Stimulated activated CD4-positive, alpha-beta T cell treated with anti-CD3 and anti-CD28 coated beads, TNF-alpha, amount 100 ng/mL, for 4 hours (primary cell): ENCODE results near the gene LDLRAD1.
"Not testable (repeated sequence)": the region's sequence is repeated elsewhere in the genome, so short reads cannot be mapped to it uniquely, and the experiment has no call there.

ENCODE experiments used
- DNase-seq, 3 experiments: peaks; one replicate each; pipeline ENCODE4 v3.0.0-alpha.2; 2020; ENCODE audit warnings: low read depth in 3 of 3

Gene LDLRAD1

DNA sequence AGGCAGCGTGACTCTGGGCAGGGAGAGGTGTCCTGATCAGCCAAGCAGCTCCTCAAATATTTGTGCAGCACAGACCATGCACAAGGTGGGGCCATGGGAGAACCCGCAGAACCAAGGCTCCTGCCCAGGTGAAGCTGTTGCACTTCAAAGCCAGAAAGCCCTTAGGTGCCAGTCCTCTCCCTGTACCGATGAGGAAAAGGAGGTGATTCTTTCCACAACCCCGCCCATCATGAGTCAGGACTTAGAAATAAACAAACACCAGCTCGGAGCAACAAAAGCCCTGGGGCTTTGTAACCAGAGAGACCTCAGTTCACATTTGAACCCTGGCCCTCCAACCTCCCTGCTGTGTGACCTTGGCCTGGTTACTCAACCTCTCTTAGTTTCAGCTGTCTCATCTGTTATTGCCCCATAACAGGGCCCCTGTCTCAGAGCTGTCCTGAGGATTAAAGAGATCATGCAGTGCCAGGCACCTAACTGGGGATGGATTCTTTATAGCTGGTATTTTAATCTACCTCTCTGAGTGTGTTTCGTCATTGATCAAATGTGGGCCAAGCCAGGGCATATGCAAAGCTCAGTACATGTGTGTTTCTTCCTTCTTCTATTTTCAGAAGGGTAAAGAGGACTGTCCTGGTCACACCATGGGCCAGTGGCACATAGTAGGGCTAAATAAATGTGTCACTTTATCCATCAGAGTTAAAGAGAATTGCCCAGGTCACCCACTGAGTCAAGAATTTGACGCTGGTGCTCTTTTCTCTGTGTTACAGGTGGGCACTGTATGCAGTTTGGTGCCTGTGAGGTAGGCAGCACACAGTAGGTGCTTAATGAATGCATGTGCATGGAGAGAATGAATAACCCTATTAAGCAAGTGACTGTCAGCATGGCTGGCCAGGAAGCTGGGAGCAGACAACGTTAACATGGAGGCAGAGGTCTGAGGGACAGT lies 1.4 kb downstream of the LDLRAD1 start:
- DNase-seq, result no peak

GRCh38 chr1:54014009-54014629 lies 3.9 kb downstream of the LDLRAD1 start:
- no peak for DNase-seq

- DNase-seq, result no peak
These were observed 4.5 kb downstream of the LDLRAD1 start for GRCh38 chr1:54013393-54014008.

- DNase-seq, result no peak
These were observed 5.1 kb downstream of the LDLRAD1 start for GRCh38 chr1:54012863-54013262.

DNA sequence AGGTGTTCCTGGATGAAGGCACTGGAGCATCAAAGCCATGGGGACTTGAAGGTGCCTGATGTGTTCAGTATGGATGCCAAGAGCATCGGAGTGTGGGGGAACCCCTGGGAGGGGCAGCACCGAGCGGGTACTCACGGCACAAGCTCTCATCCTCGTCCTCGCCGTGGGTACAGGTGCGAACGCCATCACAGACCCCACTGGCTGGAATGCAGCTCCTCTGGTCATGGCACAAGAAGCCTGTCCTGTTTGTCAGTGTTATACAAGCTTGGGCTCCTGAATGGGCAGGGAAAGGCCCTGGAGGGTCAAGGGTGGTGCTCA lies 6.0 kb downstream of the LDLRAD1 start:
- DNase-seq, result no peak

DNA sequence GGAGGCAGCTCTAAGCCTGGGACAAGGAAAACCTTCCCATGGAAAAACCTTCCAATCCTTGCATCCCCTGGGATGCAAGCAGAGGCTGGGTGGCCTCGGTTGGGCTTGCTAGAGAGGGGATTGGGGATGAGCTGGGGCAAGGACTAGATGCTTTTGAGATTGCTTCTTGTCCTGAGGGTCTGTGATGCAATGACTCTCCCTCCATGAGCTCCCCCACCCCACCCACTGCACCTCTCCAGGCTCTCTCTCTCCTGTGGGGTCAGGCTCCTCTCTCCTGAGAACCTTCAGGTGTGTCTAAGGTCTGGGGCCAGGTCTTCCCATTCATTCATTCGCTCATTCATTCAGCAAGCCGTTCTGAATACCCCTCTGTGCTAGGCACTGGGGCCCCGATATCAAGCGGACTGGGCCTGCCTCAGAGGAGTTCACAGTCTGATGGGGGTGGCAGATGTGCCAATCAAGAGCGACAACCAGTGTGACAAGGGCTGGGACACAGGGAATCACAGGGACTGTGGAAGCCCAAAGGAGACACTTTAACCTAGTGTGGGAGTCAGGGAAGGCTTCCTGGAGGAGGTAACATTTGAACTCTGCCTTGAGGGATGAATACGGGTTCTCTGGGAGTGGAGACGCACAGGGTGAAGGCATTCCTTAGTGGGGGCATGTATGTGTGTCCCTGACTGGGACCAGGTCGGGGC lies 6.5 kb downstream of the LDLRAD1 start:
- no peak for DNase-seq

DNA sequence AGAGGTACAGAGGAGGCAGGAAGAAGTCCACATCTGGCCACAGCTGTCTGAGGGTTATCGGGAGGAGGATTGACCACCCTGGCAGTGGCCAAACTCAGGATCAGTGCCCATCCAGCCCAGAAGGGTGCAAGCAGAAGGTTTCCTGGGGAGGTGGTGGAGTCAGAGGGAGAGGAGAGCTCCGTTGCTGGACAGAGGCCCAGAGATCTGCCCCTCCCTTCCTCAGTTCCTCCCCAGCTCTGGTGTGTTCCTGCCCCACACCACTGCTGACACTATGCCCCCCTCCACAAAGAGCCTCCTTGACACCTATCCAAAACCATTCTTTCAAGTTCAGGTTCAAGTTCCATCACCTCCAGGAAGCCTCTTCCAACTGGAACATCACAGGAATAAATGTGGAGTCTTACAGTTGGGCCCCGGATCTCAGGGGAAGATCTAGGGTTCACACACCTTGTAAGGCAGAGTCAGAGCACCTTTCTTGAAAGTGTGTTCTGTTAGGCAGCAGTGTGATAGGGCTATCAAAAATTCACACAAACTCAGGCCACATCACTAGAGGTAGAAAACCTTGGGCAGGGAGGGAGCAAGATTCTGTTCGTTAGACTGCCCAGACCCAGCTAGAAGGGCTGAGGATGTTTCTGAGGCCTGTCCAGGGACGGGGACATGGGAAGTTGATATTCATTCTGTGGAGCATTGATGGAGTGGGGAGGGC lies 7.4 kb downstream of the LDLRAD1 start:
- no peak for DNase-seq

GRCh38 chr1:54009406-54009805 lies 8.6 kb downstream of the LDLRAD1 start:
- DNase-seq, result no peak

- no peak for DNase-seq
These were observed 9.1 kb downstream of the LDLRAD1 start for GRCh38 chr1:54008876-54009275.

DNA sequence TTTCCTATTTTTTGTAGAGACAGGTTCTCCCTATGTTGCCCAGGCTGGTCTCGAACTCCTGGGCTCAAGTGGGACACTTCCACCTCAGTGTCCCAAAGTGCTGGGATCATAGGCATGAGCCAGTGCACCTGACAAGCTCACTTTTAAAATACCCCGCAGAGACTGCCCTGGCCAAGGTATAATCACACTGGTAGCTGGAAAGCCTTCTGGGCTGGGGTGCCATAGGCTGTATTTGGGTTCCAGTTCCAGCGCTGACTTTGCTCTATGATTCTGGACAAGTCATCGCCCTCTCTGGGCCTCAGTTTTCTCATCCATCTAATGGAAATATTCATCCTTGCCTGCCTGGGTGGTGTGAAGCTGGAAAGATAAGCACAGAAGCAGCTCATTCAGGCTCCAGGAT lies 10.4 kb downstream of the LDLRAD1 start:
- no peak for DNase-seq

- DNase-seq, result no peak
These were observed 11.5 kb downstream of the LDLRAD1 start for GRCh38 chr1:54006508-54006907.

DNA sequence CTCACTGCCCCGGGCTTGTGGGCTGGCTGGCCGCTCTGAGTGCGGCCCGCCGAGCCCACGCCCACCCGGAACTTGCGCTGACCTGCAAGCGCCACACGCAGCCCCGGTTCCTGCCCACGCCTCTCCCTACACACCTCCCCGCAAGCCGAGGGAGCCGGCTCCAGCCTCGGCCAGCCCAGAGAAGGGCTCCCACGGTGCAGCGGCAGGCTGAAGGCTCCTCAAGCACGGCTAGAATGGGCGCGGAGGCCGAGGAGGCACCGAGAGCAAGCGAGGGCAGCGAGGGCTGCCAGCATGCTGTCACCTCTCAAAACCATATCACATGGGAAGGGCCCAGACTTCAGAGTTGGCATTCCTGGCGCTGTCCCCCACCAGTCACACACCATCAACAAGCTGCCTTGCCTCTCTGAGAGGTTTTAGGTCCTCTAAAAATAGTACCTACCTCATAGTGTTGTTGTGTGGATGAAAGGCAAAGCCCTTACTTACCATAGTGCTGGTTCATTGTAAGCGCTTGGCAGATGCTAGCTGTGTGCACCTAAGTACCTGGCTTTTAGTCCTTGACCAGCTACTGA lies 13.4 kb downstream of the LDLRAD1 start:
- no peak for DNase-seq

GRCh38 chr1:54003750-54004480 lies 14.1 kb downstream of the LDLRAD1 start:
- not testable (repeated sequence) for DNase-seq

DNA sequence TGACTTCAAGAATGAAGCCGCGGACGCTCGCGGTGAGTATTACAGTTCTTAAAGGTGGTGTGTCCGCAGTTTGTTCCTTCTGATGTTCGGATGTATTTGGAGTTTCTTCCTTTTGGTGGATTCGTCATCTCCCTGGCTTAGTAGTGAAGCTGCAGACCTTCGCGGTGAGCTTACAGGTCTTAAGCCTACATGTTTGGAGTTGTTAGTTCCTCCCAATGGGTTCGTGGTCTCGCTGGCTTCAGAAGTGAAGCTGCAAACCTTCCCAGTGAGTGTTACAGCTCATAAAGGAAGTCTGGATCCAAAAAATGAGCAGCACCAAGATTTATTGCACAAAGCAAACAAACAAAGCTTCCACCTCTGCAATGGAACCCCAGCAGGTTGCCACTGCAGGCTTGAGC lies 14.7 kb downstream of the LDLRAD1 start:
- no peak for DNase-seq

GRCh38 chr1:54002544-54003248 lies 15.3 kb downstream of the LDLRAD1 start:
- DNase-seq, result no peak

DNA sequence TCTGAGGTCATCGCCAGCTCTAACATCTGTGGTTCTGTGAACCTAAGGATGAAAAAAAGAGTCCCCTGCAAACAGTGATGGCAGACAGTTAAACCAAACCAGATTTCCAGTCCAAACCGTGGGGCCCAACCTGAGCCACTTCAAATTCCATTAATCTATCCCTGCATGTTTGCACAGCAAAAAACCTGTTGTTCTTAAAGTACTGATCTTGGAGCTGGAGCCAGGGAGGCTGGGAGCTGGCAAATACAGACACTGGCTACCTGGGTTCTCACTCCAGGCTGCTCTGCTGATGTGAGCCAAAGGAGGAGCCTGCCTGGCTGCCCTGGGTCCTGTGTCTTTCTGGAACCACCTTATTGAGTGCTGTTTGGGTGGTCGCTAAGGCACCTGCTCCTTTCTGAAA lies 16.4 kb downstream of the LDLRAD1 start:
- DNase-seq, result no peak

GRCh38 chr1:53999920-54000319 lies 18.1 kb downstream of the LDLRAD1 start:
- no peak for DNase-seq

DNA sequence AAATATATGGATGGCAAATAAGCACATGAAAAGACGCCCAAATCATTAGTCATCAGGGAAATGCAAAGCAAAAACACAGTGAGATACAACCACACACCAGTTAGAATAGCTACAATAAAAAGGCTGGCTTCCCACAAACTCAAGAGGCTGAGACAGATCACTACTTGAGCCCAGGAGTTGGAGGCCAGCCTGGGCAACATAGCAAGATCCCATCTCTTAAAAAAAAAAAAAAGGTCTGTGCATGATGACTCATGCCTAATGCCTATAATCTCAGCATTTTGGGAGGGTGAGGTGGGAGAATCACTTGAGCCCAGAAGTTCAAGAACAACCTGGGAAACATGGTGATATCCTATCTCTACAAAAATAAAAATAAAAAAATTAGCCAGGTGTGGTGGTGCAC lies 19.8 kb downstream of the LDLRAD1 start:
- no peak for DNase-seq

DNA sequence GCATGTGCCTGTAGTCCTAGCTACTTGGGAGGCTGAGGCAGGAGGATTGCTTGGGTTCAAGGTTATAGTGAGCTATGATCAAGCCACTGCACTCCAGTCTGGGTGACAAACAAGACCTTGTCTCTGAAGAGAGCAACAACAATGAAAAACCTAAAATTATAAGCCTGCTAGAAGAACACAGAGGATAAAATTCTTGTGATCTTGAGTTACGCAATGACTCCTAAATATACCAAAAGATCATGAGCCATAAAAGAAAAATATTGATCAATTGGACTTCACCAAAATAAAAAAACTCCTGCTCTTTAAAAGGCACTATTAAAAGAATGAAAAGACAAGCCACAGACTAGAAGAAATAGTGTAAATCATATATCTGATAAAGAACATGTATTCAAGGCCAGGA lies 22.3 kb downstream of the LDLRAD1 start:
- DNase-seq, result no peak

DNA sequence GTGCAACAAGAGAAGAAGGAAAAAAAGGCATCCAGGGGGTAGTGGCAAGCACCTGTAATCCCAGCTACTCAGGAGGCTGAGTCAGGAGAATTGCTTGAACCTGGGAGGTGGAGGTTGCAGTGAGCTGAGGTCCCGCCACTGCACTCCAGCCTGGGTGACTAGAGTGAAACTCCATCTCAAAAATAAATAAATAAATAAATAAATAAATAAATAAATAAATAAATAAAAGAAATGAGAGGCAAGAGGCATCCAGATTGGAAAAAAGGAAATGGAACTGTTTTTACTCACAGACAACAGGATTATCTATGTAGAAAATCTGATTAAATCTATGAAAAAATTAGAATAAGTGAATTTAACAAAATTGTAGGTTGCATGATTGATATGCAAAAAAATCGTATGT lies 23.5 kb downstream of the LDLRAD1 start:
- not testable (repeated sequence) for DNase-seq
